ENCODE results near the gene SLC36A1.
A peak's percentile ranks its signal among the peaks of the same experiment; 100 is the strongest.

SLC36A1 gene

GRCh38 chr5:151451626-151452520 is 4.5 kb downstream of the SLC36A1 start:
- no peak for DNase-seq

GRCh38 chr5:151454166-151454565 is 6.8 kb downstream of the SLC36A1 start:
- no peak for DNase-seq

GRCh38 chr5:151454889-151455288 is 7.5 kb downstream of the SLC36A1 start:
- DNase-seq: no peak

GRCh38 chr5:151456321-151456940 is 9.0 kb downstream of the SLC36A1 start:
- no peak for DNase-seq

GRCh38 chr5:151458314-151458713 is 10.9 kb downstream of the SLC36A1 start:
- DNase-seq: no peak

- DNase-seq: no peak
Observed at GRCh38 chr5:151459680-151460324, 12.4 kb downstream of the SLC36A1 start.

DNA sequence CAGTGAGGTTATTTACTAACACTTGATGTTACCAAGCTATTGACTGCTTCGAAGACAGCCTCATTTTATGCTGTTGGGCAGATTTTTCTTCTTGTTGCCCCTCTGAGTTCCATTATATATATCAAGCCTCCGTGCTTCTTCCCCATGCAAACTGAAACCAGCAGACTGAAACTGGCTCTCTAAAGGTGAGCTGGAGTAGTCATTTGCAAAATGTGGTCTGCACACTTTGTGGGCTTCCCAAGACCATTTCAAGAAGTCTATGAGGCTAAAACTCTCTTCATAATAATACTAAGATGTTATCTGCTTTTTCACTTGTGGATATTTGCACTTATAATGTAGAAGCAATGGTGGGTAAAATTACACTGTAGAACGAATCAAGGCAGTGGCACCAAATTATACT is 13.9 kb downstream of the SLC36A1 start:
- DNase-seq: no peak

- no peak for DNase-seq
Observed at GRCh38 chr5:151463137-151464029, 16.0 kb downstream of the SLC36A1 start.

DNA sequence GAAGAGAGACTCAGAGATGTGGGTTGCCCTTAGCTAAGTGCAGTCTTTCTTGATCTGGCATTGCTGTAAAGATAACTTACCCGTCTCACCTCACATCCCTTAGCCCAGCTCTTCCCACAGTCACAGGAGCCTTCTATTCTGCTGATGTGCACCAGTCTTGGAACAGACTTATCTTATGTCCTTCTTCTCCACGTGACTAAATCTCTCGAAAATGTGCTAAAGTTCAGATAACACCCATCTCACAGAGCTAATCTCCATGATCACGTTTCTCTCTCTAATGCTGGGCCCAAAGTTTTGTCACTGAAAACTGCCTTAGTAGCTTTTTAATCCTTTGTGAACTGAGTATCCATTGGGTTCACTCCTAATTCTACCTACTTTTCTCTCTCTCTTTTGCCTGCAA is 16.7 kb downstream of the SLC36A1 start:
- no peak for DNase-seq

DNA sequence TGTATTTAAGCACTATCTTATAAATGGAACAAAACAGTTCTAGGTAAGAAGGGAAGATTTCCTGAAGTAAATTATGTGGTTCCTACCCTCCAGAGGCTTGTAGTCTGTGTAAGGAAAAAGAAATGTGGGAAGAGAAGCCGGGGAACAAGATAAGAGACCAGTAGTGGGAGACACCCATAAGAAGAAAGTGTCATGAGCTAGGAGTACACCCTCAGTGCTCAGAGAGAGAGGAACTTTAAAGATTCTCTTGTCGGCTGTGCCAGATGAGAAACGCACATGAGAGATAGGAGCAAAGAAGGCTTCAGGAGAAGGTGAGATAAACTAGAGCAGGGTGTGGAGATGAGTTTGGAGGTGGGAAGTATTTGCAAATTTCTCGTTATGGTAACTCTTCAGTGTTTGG is 18.1 kb downstream of the SLC36A1 start:
- DNase-seq: no peak

GRCh38 chr5:151467576-151467975 is 20.2 kb downstream of the SLC36A1 start:
- DNase-seq: no peak

- no peak for DNase-seq
Observed at GRCh38 chr5:151469386-151469785, 22.0 kb downstream of the SLC36A1 start.

GRCh38 chr5:151469992-151470391 is 22.6 kb downstream of the SLC36A1 start:
- DNase-seq: peak; percentile 84

GRCh38 chr5:151470439-151470838 is 23.0 kb downstream of the SLC36A1 start:
- peak; percentile 20 for DNase-seq

DNA sequence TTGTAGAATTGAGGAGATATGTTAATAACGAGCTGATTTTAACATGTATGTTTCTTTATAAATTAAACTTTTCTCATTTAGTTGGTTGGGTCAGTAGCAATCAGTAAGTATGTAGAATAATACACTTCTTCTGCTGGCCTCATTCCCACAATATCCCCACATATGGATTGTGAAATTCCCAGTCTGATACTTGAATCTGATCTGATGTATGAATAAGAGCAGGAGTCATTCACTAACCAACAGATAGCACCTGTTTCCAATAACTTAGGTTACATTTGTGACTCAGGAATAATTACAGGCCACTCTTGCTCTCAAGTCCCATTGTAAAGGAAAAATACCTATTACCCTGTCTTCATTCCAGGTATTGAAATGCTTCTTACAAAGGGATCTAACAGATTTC is 23.9 kb downstream of the SLC36A1 start:
- peak; percentile 5 for DNase-seq

- DNase-seq: no peak
Observed at GRCh38 chr5:151474799-151475198, 27.4 kb downstream of the SLC36A1 start.

DNA sequence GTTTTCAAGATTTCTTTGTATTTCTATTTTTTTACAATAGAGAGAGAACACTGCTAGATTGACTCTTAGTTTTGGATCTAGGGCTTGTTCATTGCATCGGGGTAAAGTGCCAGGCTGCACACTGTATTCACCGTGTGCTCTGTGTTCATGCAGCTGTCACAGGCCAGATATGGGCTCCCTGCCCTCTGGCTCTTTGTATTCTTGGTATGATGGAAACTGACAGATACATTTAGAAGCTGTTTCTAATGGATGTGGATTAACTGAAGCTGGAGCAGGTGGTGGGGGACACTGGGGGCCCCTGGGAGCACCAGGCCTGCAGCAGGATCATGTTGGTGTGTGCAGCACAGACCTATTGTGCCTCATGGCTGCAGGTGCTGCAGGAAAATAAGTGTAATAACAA is 28.0 kb downstream of the SLC36A1 start:
- DNase-seq: no peak

DNA sequence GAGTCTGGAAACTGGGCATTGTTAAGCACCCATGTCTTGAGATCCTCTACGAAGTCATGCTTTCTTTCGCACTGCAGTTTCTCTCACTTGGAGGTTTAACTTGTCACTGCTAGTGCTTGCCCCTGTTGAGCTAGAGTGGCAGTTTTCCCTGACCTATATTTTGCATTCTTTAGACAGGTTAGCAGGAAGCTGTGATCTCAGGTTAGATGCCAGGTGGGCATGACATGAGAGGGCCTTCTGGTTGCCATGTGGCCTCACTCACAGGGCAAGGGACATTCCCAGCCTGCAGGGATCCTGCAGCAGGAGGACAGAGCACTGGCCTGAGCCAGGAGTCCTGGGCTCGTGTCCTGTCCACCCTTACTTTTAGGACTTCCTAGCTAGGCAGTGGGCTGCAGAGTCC is 28.6 kb downstream of the SLC36A1 start:
- DNase-seq: no peak

- DNase-seq: no peak
Observed at GRCh38 chr5:151477101-151477500, 29.7 kb downstream of the SLC36A1 start.

DNA sequence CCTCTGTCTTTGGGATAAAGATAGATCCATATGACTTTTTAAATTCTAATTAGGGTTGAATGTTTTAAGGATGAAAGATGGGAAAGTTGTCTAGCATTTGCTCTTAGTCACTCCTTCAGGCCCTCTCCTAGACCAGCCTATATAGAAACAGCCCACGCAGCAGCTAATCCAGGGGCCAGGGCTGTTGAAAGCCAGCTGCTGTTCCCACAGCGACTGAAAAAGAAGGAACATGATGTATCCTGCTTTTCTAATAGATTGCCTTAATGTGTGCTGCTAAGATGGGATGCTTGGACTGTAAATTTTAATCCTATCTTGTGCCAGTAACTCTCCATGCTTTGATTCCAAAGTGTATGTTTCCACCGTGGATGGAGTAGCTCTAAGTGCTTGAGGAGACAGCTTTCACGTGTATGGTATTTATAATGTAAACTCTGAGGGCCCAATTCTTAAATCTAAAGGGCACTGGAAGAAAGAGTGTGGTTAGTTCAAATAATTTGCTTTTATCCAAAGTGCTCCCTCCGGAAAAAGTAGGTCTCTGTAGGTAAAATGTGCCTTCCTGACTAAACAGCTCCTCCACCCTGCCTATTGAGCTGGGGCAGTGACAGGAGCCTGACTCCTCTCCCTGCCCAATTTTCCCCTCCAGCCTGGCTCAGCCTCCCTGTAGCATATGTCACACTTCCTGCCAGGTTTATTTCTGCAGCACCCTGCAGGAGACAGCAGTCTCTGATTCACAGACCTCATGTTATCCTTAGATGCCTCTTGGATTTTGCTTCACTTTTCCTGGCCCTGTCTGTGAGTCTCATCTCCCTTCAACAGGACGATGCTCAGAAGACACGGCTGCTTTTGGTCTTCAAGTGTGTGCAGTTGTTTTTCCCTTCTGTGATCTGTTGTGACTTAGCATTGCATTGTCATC is 33.2 kb downstream of the SLC36A1 start:
- DNase-seq: no peak

DNA sequence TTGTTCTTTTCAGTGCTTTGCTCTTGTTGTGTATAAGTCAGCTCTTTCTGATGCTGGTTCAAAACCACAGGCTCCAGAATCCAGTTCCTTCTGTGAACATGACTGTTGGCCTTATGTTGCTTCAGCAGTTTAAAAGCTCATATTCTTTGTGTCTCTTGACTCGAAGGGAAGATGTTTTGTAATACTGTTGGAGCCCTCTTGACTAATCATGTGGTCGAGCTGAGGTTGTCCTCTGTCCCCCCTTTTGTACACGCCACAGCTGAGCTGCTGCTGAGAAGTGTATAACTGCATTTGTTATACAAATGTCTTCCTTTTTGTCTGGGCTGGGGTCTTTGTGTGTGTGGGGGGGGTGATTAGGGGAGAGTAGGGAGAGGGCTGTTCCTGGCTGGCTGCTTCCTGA is 35.8 kb downstream of the SLC36A1 start:
- DNase-seq: no peak

- no peak for DNase-seq
Observed at GRCh38 chr5:151483647-151484046, 36.2 kb downstream of the SLC36A1 start.
